Smooth muscle cell (in vitro differentiated cells): ENCODE results near the gene CRYBA1. TPM values are rescaled to one million over a fixed set of nuclear protein-coding genes. Genes with fewer than 3 reads are reported as not detected.

Experiments used
- DNase-seq: peaks from one replicate; lab custom pipeline; 2025; ENCODE audit not compliant: unreplicated experiment; lab: John Stamatoyannopoulos, UW
- H2AFZ ChIP-seq: fragments of 200-600 bp; sonication (generic); 2 replicates; pipeline ENCODE4 v1.6.0; 2016; ENCODE audit warnings: antibody characterized with exemption, low read depth, mild to moderate bottlenecking
- H3F3A ChIP-seq: fragments of 200-600 bp; sonication (generic); 2 replicates; pipeline ENCODE4 v1.6.0; 2017; ENCODE audit warnings: antibody characterized with exemption, low read depth
- H3K27ac ChIP-seq: fragments of 200-600 bp; sonication (generic); 2 replicates; pipeline ENCODE4 v1.5.1; 2016; ENCODE audit warnings: low read depth, mild to moderate bottlenecking
- H3K27me3 ChIP-seq: fragments of 200-600 bp; sonication (generic); 2 replicates; pipeline ENCODE4 v1.6.1; 2016; ENCODE audit warnings: low read depth, mild to moderate bottlenecking
- H3K36me3 ChIP-seq: fragments of 200-600 bp; sonication (generic); 2 replicates; pipeline ENCODE4 v1.5.1; 2016; ENCODE audit warnings: low read depth
- H3K4me1 ChIP-seq: fragments of 200-600 bp; sonication (generic); 2 replicates; pipeline ENCODE4 v1.5.1; 2016; ENCODE audit warnings: low read depth
- H3K4me2 ChIP-seq: fragments of 200-600 bp; sonication (generic); 2 replicates; pipeline ENCODE4 v1.6.0; 2016; ENCODE audit warnings: mild to moderate bottlenecking
- H3K4me3 ChIP-seq: fragments of 200-600 bp; sonication (generic); 2 replicates; pipeline ENCODE4 v1.5.1; 2016; ENCODE audit warnings: mild to moderate bottlenecking
- H3K79me2 ChIP-seq: fragments of 200-600 bp; sonication (generic); 2 replicates; pipeline ENCODE4 v1.6.0; 2016; ENCODE audit warnings: low read depth, mild to moderate bottlenecking
- H3K9ac ChIP-seq: fragments of 200-600 bp; sonication (generic); 2 replicates; pipeline ENCODE4 v1.6.0; 2016; ENCODE audit warnings: low read depth
- H3K9me3 ChIP-seq: fragments of 200-600 bp; sonication (generic); replicated peaks from 2 replicates; pipeline ENCODE4 v1.5.1; 2016; ENCODE audit warnings: low read depth
- H4K20me1 ChIP-seq: fragments of 200-600 bp; sonication (generic); 2 replicates; pipeline ENCODE4 v1.6.0; 2016; ENCODE audit warnings: low read depth
- WGBS: methylation state at CpG from one replicate; pipeline ENCODE4 v1.1.7; 2016; ENCODE audit warnings: low lambda C conversion rate; 5-methylcytosine and 5-hydroxymethylcytosine counted together
- polyA plus RNA-seq: library from polyadenylated mRNA; unstranded; fragments of >200 nt; fragmentation: Nextera tagmentation; extraction: Ambion mirVana; gene quantifications from 2 replicates; pipeline ENCODE4 v1.2.1, GENCODE V29; 2016
- total RNA-seq: library from RNA; depleted of rRNA; stranded (reverse); fragments of >200 nt; gene quantifications from 2 replicates; pipeline ENCODE4 v1.2.3, GENCODE V29; 2014
- TF ChIP-seq, protein P1 (sequence below): fragments of 200-600 bp; sonication (generic); IDR thresholded peaks from 2 replicates; pipeline ENCODE4 v1.5.1; 2017; ENCODE audit warnings: borderline replicate concordance, mild to moderate bottlenecking, antibody characterized with exemption; ENCODE audit not compliant: insufficient read depth, poor library complexity, severe bottlenecking

Gene CRYBA1
- total and polyA plus RNA-seq, 2 experiments from 2014 or later = not detected

DNA sequence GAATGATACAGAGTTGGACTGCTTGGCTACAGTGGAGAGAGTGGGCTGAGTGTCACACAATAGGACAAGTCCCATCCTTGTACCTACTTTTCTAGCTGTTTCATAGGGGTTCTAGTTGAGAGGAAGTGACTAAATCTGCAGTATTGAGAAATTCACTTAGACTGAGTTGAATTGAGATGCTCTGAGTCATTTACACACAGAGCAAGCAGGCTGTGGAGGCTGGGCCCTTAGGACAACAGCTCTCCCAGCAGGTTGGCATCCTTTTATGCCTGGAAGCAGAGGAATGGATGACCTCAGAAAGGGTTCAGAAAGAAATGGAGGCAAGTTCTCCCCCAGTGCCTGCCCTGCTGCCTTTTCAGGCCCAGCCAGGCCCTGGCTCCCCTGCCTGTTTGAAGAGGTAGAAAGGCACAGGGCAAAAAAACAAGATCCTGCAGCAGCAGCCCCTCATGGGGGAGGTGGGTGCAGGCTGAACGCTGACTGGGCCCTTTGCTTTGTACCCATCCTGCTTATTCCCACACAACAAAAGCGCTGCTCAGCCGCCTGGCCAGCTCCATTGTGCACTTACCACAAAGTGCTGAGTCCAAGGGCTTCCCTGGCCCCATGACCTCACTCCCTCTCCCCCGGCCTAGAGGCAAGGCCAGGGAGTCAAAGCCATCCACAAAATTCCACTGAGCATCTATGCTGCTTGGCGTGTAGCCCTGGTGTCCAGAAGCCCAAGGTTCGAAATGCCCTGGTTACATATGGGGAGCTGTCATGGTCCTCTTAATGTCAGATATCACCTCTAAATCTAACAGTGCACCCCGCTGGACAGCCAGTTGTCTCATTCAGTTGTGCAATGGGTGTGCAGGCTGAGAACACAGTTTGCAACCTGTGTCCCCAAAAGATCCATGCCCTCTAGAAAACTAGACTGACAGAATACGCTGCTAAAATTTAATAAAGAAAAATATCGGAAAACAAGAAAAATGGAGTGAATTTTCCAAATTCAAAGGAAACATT, 5.4 kb upstream of the CRYBA1 start:
- Histone ChIP-seq H3K27me3 (no peaks in the 10 kb centered on the region), H3K79me2 (no peaks in the 10 kb centered on the region), H3K27ac (peak overlapping the region; percentile 86), H3K4me1 (peaks cover 23% of the 10 kb centered on the region), H4K20me1 (no peaks in the 10 kb centered on the region), H3F3A (peaks cover 18% of the 10 kb centered on the region), H3K36me3 (no peaks in the 10 kb centered on the region), H3K9me3 (no peaks in the 10 kb centered on the region), H3K9ac (no peak overlapping the region), H2AFZ (no peak overlapping the region), H3K4me3 (no peak overlapping the region), H3K4me2 (peak overlapping the region; percentile 39)
- DNase-seq = no peak
- 81% methylated on average over 9 of the region's 9 CpGs for WGBS
- TF ChIP-seq, protein P1, sequence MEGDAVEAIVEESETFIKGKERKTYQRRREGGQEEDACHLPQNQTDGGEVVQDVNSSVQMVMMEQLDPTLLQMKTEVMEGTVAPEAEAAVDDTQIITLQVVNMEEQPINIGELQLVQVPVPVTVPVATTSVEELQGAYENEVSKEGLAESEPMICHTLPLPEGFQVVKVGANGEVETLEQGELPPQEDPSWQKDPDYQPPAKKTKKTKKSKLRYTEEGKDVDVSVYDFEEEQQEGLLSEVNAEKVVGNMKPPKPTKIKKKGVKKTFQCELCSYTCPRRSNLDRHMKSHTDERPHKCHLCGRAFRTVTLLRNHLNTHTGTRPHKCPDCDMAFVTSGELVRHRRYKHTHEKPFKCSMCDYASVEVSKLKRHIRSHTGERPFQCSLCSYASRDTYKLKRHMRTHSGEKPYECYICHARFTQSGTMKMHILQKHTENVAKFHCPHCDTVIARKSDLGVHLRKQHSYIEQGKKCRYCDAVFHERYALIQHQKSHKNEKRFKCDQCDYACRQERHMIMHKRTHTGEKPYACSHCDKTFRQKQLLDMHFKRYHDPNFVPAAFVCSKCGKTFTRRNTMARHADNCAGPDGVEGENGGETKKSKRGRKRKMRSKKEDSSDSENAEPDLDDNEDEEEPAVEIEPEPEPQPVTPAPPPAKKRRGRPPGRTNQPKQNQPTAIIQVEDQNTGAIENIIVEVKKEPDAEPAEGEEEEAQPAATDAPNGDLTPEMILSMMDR = no peak

DNA sequence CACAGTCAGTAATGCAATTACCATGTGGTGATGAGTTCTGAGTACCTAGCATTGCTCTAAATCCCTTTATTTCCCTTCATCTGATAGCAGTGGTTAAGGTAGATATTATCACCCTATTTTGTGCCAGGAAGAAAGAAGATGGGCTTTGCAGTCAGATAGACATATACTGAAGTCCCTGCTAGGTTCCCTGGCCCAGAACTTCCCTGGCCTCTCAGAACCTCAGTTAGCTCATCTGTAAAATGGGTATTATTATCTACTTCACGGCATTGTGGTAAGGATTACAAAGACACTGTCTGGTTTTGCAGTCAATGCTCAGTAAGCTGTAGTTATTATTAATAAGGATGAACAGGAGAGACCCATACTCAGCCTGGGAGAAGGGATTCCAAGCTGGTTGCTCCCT, 4.6 kb upstream of the CRYBA1 start:
- H4K20me1 ChIP-seq = no peaks in the 10 kb centered on the region
- DNase-seq = no peak
- H3K9me3 ChIP-seq = no peaks in the 10 kb centered on the region
- TF ChIP-seq, protein P1 = no peak
- 88% methylated on average over 1 of the region's 1 CpG for WGBS
- peak overlapping the region; percentile 86 for H3K27ac ChIP-seq
- H3K4me3 ChIP-seq = no peak overlapping the region
- no peak overlapping the region for H3K9ac ChIP-seq
- no peak overlapping the region for H3K4me2 ChIP-seq
- no peaks in the 10 kb centered on the region for H3K36me3 ChIP-seq
- no peak overlapping the region for H2AFZ ChIP-seq
- H3K4me1 ChIP-seq = peaks cover 30% of the 10 kb centered on the region
- no peaks in the 10 kb centered on the region for H3K27me3 ChIP-seq
- no peaks in the 10 kb centered on the region for H3K79me2 ChIP-seq
- H3F3A ChIP-seq = peaks cover 22% of the 10 kb centered on the region

DNA sequence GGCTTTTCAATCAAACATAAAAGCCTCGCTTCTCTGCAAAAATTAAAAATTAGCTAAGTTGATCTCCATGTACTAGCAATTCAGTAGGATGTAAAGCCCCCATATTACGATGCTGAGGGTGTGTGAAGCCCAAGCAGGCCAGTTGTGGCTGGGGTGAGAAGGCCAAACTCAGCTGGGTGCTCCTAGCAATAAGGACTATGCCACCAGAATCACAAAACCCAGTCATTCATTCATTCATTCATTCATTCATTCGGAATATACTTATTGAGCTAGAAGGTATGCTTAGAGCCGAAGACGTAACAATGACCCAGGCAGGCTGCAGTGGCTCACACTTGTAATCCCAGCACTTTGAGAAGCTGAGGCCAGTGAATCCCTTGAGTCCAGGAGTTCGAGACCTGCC, 3.9 kb upstream of the CRYBA1 start:
- Histone ChIP-seq H3K4me2 (no peak overlapping the region), H3K4me3 (no peak overlapping the region), H3K4me1 (peaks cover 30% of the 10 kb centered on the region), H3K9me3 (no peaks in the 10 kb centered on the region), H3K79me2 (no peaks in the 10 kb centered on the region), H3K9ac (no peak overlapping the region), H3K36me3 (no peaks in the 10 kb centered on the region), H2AFZ (no peak overlapping the region), H3K27me3 (no peaks in the 10 kb centered on the region), H3F3A (peaks cover 22% of the 10 kb centered on the region), H4K20me1 (no peaks in the 10 kb centered on the region), H3K27ac (no peak overlapping the region)
- TF ChIP-seq, protein P1 = no peak
- no peak for DNase-seq
- 95% methylated on average over 6 of the region's 6 CpGs for WGBS
